RWPE1 (cell line): ENCODE results near the gene CTBP2.

Experiments used
- CTCF ChIA-PET: fragments of 350-600 bp; sonication (Branson Sonifier 250); formaldehyde crosslinking; extraction: SDS; loops from one replicate; lab custom pipeline; 2021; lab: Yijun Ruan, JAX
- POLR2A ChIA-PET: fragments of 400-600 bp; formaldehyde crosslinking; extraction: SDS; loops from one replicate; lab custom pipeline; 2020; ENCODE audit warnings: antibody characterized with exemption; ENCODE audit not compliant: low non-redundant PET; lab: Yijun Ruan, JAX
- DNase-seq: peaks from one replicate; pipeline ENCODE4 v3.0.0; 2012; ENCODE audit warnings: low spot score
- H3K27ac ChIP-seq: fragments of 450-650 bp; 2 replicates; pipeline ENCODE4 v1.5.1; 2017
- TF ChIP-seq, protein P1 (sequence below): fragments of 450-650 bp; conservative IDR thresholded peaks from 2 replicates; pipeline ENCODE4 v1.5.1; 2017; ENCODE audit warnings: low read depth, mild to moderate bottlenecking

CTBP2 gene

DNA sequence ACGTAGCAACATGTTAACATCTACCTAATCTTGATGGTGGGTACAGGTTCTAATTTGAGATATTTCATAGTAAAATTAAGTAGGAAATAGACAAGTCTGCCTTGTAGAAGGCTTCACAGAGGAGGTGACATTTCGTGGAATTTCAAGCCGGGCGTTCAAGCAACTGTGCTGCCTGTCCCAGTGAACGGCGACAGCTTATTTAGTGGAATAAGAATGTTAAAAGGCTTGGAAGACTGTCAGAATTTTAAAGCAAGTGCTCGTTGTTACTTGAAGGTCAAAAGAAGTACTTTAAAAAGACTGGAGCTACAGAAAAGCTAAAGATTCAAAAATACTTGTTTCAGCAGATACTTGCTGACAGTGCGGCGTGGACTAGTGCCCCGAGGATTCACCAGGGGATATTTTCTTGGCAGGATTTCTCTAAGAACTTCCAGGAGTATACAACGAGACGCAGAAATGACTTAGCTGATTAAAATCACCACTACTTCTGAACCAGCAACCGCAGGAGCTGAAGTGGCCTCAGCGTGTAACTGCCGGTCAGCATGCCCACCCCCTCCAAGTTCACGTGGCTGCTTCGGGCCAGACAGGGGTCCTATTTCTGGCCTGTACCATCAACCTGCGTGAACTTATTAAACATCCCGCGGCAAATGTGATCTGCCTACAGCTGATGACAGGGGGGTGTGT, 46.5 kb downstream of the CTBP2 start:
- CTCF ChIA-PET, result no interaction called here
- TF ChIP-seq, protein P1, sequence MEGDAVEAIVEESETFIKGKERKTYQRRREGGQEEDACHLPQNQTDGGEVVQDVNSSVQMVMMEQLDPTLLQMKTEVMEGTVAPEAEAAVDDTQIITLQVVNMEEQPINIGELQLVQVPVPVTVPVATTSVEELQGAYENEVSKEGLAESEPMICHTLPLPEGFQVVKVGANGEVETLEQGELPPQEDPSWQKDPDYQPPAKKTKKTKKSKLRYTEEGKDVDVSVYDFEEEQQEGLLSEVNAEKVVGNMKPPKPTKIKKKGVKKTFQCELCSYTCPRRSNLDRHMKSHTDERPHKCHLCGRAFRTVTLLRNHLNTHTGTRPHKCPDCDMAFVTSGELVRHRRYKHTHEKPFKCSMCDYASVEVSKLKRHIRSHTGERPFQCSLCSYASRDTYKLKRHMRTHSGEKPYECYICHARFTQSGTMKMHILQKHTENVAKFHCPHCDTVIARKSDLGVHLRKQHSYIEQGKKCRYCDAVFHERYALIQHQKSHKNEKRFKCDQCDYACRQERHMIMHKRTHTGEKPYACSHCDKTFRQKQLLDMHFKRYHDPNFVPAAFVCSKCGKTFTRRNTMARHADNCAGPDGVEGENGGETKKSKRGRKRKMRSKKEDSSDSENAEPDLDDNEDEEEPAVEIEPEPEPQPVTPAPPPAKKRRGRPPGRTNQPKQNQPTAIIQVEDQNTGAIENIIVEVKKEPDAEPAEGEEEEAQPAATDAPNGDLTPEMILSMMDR, result no peak
- POLR2A ChIA-PET, result no interaction called here
- DNase-seq, result no peak
- no peak overlapping the region; the same call in 1 of the 2 replicates for H3K27ac ChIP-seq

DNA sequence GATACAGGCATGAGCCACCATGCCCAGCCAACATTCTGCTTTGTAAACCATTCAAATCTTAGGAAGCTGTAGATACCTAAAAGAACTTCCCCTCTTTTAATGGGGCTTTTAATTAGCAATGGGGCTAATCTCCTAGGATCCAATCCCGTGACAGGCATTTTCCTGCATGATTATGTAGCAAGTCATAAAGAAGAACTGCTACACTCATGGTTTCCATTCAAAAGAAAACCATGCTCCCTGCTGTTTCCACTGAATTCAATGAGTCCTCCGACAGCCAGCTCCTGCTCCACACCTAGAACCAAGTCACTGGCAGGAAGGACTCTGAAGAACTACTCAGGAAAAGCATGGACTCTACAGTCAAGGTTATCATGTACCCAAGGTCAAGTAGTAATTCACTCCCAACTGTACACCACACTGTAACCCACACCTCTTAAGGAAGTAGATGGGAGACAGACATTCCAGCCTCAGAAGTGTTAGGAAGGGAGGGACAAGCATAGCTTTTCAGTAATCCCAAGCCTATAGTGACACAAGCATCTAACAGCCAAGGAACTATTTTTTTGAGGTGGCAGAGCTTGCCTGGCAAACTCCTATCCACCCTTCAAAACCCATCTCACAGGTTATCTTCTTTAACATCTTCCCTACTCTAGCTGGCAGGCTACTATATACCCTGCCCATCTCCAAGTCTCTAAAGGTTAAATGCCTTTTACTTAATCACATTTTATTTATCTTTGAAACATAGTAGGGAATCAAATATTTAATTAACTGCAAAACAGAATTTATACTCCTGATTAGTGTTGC, 47.5 kb downstream of the CTBP2 start:
- POLR2A ChIA-PET, result no interaction called here
- CTCF ChIA-PET, result interaction anchor here (0.6 kb wide), 2 partner anchors 14 to 146 kb away, joined by 3 read pairs; no protein-coding TSS in a partner anchor
- TF ChIP-seq, protein P1, result no peak
- DNase-seq, result no peak
- no peak overlapping the region for H3K27ac ChIP-seq

DNA sequence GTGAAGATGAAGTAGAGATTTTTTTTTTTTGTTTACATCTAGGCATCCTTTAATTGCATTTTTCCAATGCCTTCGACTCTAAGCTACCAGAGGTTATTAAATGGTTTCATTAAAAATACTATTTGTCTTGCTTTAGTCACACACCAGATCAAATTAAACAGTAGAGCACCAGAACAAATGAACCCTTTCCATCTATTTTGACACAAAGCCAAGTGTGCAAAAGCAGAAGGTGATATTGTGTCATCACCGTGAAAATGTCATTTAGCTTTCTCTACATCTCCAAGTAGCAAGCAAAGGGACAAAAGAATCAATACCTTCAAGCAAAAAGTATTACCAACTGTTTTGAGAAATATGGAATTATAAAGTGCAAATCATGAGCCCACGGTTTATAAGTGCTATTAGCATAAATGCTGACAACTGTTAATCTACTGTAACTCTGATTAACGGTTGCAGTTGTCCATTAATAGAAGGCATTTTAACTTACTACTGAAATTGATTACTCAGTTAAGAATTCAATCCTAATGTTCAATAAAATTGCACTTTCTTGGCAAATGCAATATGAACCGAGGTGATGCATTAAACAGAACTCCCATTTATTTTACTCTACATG, 49.1 kb downstream of the CTBP2 start:
- ChIA-PET CTCF (interaction anchor here (0.7 kb wide), 1 partner anchor 63 kb away, joined by 4 read pairs; no protein-coding TSS in a partner anchor), POLR2A (interaction anchor here (0.6 kb wide), 1 partner anchor 9 kb away, joined by 5 read pairs; no protein-coding TSS in a partner anchor)
- no peak for DNase-seq
- TF ChIP-seq, protein P1, result no peak
- no peak overlapping the region for H3K27ac ChIP-seq

DNA sequence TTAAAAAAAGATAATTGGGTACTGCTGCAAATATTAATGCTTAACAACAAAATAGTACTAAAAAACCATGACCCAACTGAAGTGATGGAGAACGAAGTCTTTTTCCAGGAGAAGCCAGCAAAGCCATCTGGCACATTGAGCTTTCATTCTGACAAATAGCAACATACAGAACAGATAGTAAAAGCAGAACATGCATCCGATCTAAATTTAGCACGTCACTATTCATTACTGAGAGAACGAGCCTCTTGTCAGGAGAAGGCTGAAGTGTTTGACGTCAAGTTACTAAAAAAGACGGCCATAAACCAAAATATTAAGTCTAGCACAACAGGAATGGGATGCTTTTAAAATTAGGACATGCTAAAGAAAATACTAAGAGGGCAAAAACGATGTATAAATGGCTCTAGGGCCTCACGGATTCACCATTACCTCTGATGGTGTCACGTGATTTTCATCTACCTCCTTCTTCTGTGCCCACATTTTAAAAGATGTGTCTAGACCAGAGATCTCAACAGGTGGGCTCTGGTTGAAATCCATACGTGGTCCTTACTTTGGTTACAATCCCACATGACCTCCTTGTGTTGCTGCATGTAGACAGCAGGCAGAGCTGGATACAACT, 52.3 kb downstream of the CTBP2 start:
- CTCF ChIA-PET, result no interaction called here
- no peak for DNase-seq
- TF ChIP-seq, protein P1, result no peak
- POLR2A ChIA-PET, result no interaction called here
- no peak overlapping the region for H3K27ac ChIP-seq

DNA sequence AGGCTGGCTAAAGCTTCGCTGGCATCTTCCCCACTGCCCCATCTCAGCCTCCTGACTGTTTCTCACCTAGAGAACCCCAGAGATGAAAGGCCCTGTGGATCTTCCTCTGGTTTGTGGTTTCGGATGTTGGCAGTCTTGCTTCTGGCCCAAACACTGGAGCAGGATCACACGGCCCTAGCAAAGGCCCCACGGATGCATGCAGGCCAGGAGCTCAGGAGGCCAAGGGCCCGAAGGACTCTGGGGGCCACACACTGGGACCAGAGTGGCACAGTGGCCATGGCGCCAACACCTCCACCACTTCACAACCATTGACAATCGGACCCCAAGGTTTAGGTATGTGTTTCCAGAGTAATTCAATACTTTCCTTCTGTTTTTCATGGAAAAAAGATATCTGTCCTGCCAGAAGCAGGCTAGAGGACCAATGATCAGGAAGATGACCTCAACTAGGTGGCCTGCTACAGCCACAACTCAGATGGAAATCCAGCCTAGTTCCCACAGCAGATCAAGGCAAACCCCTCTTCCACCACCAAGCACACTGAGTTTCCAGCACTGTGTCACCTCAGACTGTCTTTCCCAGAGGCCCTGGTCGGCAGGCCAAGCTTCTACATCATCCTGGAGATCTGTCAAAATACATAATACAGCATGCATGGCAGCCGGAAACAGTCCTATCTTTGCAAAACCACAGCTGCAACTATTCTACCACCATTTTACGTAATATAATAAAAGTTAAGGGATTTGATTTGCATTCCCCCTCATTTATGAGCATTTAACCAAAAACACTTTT, 53.0 kb downstream of the CTBP2 start:
- H3K27ac ChIP-seq, result no peak overlapping the region
- TF ChIP-seq, protein P1, result no peak
- ChIA-PET POLR2A (no interaction called here), CTCF (no interaction called here)
- DNase-seq, result no peak
